K562 (cell line): Measurements from ENCODE around the gene MEDAG. TPM values are rescaled to one million over a fixed set of nuclear protein-coding genes. Genes with fewer than 3 reads are reported as not detected.

Experiments
- ATAC-seq: fragments of 200-7000 bp; cut with Tn5 transposase; 3 replicates; pipeline ENCODE4 v1.9.1; 2020; ENCODE audit warnings: moderate library complexity
- BruUV-seq: library from RNA; stranded (reverse); fragments of 400-500 nt; replicated peaks from 2 replicates; lab custom pipeline; 2021; lab: Mats Ljungman, UMichigan
- CTCF ChIA-PET: fragments of 300-600 bp; formaldehyde crosslinking; extraction: SDS; loops from one replicate; lab custom pipeline; 2021; ENCODE audit warnings: low intra/inter-chr PET ratio; lab: Yijun Ruan, JAX
- POLR2A ChIA-PET: fragments of 300-600, 350-650 bp; sonication (Branson Sonifier 250); formaldehyde crosslinking; extraction: SDS; loops from one replicate; lab custom pipeline; 2021; ENCODE audit warnings: antibody characterized with exemption, inconsistent platforms; lab: Yijun Ruan, JAX
- DNase-seq, 4 experiments: peaks; one replicate each; pipeline versions ENCODE4 v3.0.0 to v3.0.0-alpha.2; 2011 to 2018; ENCODE audit warnings: low spot score in 3 of 4, mixed read lengths in 3 of 4; ENCODE audit errors: extremely low read depth in 1 of 4
- FAIRE-seq: peaks from 2 replicates; lab custom pipeline; 2011; peaks lifted over from hg19 to GRCh38; lab: Jason Lieb, UNC
- H2AFZ ChIP-seq: 2 replicates; pipeline ENCODE4 v1.6.0; 2011; ENCODE audit warnings: low read depth, low read length, control low read depth, inconsistent platforms
- H3K27ac ChIP-seq: fragments of 200-600 bp; 3 replicates; pipeline ENCODE4 v1.8.0; 2011; ENCODE audit warnings: low read depth, mild to moderate bottlenecking, control low read depth, inconsistent platforms, low read length, moderate library complexity, mixed read lengths; ENCODE audit errors: extremely low read depth
- H3K27me3 ChIP-seq, 2 experiments: fragments of 300-600 bp in 1 of 2; 2 replicates in 1 of 2; 3 replicates in 1 of 2; pipeline versions ENCODE4 v1.6.0 to v1.8.0; 2011; ENCODE audit warnings: inconsistent platforms in 2 of 2, low read length in 2 of 2, mild to moderate bottlenecking in 1 of 2, mixed read lengths in 1 of 2, moderate library complexity in 1 of 2; ENCODE audit not compliant: control insufficient read depth in 2 of 2, insufficient read depth in 2 of 2
- H3K36me3 ChIP-seq: fragments of 300-600 bp; 3 replicates; pipeline ENCODE4 v1.8.0; 2011; ENCODE audit warnings: mild to moderate bottlenecking, low read length, inconsistent platforms; ENCODE audit not compliant: control insufficient read depth, insufficient read depth
- H3K4me1 ChIP-seq, 2 experiments: fragments of 200-600 bp in 1 of 2; replicated peaks in 1 of 2; 2 replicates in 1 of 2; 3 replicates in 1 of 2; pipeline versions ENCODE4 v1.5.1 to v1.8.0; 2011; ENCODE audit warnings: inconsistent platforms in 2 of 2, low read length in 2 of 2, mild to moderate bottlenecking in 1 of 2, mixed read lengths in 1 of 2, moderate library complexity in 1 of 2; ENCODE audit not compliant: control insufficient read depth in 2 of 2, insufficient read depth in 2 of 2
- H3K4me2 ChIP-seq: 2 replicates; pipeline ENCODE4 v1.6.1; 2011; ENCODE audit warnings: low read length, control low read depth, inconsistent platforms, mixed read lengths; ENCODE audit not compliant: insufficient read depth
- H3K4me3 ChIP-seq: fragments of 200-600 bp; sonication (generic), shearing (Covaris generic); 2 replicates; pipeline ENCODE4 v1.5.1; 2016; ENCODE audit warnings: control low read depth, inconsistent platforms
- H3K79me2 ChIP-seq: fragments of 200-600 bp; 3 replicates; pipeline ENCODE4 v1.8.0; 2011; ENCODE audit warnings: low read length, inconsistent platforms; ENCODE audit not compliant: control insufficient read depth, insufficient read depth
- H3K9ac ChIP-seq, 2 experiments: 2 replicates each; pipeline versions ENCODE4 v1.6.0 to v1.6.1; 2011; ENCODE audit warnings: low read depth in 2 of 2, low read length in 2 of 2, control low read depth in 1 of 2, inconsistent platforms in 1 of 2, mild to moderate bottlenecking in 1 of 2, mixed read lengths in 1 of 2; ENCODE audit not compliant: insufficient read depth in 1 of 2
- H3K9me1 ChIP-seq: one replicate; pipeline ENCODE4 v1.6.0; 2011; ENCODE audit warnings: inconsistent platforms, mild to moderate bottlenecking, low read length, moderate library complexity; ENCODE audit not compliant: control insufficient read depth, insufficient read depth
- H3K9me3 ChIP-seq: replicated peaks from 2 replicates; pipeline ENCODE4 v1.5.1; 2011; ENCODE audit warnings: low read depth, low read length, inconsistent platforms; ENCODE audit not compliant: control insufficient read depth, insufficient read depth
- H4K20me1 ChIP-seq: replicated peaks from 2 replicates; pipeline ENCODE4 v1.6.1; 2011; ENCODE audit warnings: low read length, inconsistent platforms, mixed read lengths; ENCODE audit not compliant: control insufficient read depth, insufficient read depth
- RAD51 ChIP-seq: fragments of 450-650 bp; IDR thresholded peaks from 2 replicates; pipeline ENCODE4 v1.7.1; 2016; ENCODE audit warnings: low read depth, mild to moderate bottlenecking, borderline replicate concordance
- RBM39 ChIP-seq: fragments of 200-400 bp; formaldehyde crosslinking; optimal IDR thresholded peaks from 2 replicates; pipeline ENCODE3; 2018; ENCODE audit warnings: low read depth, low read length
- ZNF121 ChIP-seq: sonication (generic); formaldehyde crosslinking; conservative IDR thresholded peaks from 2 replicates; pipeline ENCODE4 v1.8.0; 2022; ENCODE audit warnings: missing genetic modification reagents
- ZNF586 ChIP-seq: fragments of 450-650 bp; formaldehyde crosslinking; conservative IDR thresholded peaks from 2 replicates; pipeline ENCODE4 v1.4.0; 2020; ENCODE audit warnings: mild to moderate bottlenecking, moderate library complexity
- WGBS: fragments of 100-300 bp; shearing (Covaris generic); methylation state at CpG from one replicate; pipeline ENCODE4 v1.1.6; 2016; ENCODE audit warnings: low coverage, mixed read lengths; ENCODE audit not compliant: insufficient coverage; ENCODE audit errors: missing lambda C conversion rate; 5-methylcytosine and 5-hydroxymethylcytosine counted together
- in situ Hi-C: fragments of 300-500 bp; cut with MboI; formaldehyde crosslinking; loops from 4 replicates; pipeline ENCODE4 v1.15.0; 2018; ENCODE audit warnings: inconsistent platforms, mixed read lengths
- intact Hi-C: fragments of 100-400 bp; cut with micrococcal nuclease; formaldehyde crosslinking; loops from 2 replicates; pipeline ENCODE4 v1.14.2; 2022
- polyA plus RNA-seq, 8 experiments: library from polyadenylated mRNA; depleted of rRNA in 4 of 8; stranded (reverse) in 5 of 8; unstranded in 3 of 8; fragments of >200 nt; fragmentation: Nextera tagmentation in 2 of 8; fragmentation: Illumina TruSeq in 1 of 8; extraction: Ambion mirVana in 2 of 8; extraction: Trizol in 1 of 8; gene quantifications; 2 replicates each; pipeline versions ENCODE4 v1.2.1 to v1.2.3, GENCODE V29; 2011 to 2014; ENCODE audit warnings: inconsistent platforms in 1 of 8, missing spikeins in 1 of 8
- total RNA-seq, 7 experiments: library from RNA; depleted of rRNA in 6 of 7; stranded (reverse); fragments of >200 nt in 6 of 7; fragmentation: Illumina TruSeq in 2 of 7; extraction: Trizol in 2 of 7; gene quantifications; 2 replicates each; pipeline versions ENCODE4 v1.2.1 to v1.2.3, GENCODE V29; 2011 to 2021; ENCODE audit warnings: low replicate concordance in 1 of 7
- TF ChIP-seq, protein P1 (sequence below): fragments of 250-450 bp; sonication (Bioruptor Pico); IDR thresholded peaks from 2 replicates; pipeline ENCODE4 v1.8.0; 2021; ENCODE audit warnings: moderate library complexity, mild to moderate bottlenecking, inconsistent platforms
- TF ChIP-seq, protein P2 (sequence below): fragments of 450-650 bp; IDR thresholded peaks from 2 replicates; pipeline ENCODE4 v1.7.1; 2018; ENCODE audit warnings: mild to moderate bottlenecking, low read depth; ENCODE audit not compliant: partially characterized antibody
- TF ChIP-seq, protein P3 (sequence below): fragments of 450-650 bp; formaldehyde crosslinking; IDR thresholded peaks from 2 replicates; pipeline ENCODE4 v1.4.0; 2020; ENCODE audit warnings: mild to moderate bottlenecking
- TF ChIP-seq, protein P4 (sequence below): fragments of 450-650 bp; IDR thresholded peaks from 2 replicates; pipeline ENCODE4 v1.7.0; 2016; ENCODE audit warnings: borderline replicate concordance

Gene MEDAG
- total and polyA plus RNA-seq, 9 of the 15 experiments (the other 6 are each of a cell fraction or from before 2014, with no cell fraction given) = not detected

DNA sequence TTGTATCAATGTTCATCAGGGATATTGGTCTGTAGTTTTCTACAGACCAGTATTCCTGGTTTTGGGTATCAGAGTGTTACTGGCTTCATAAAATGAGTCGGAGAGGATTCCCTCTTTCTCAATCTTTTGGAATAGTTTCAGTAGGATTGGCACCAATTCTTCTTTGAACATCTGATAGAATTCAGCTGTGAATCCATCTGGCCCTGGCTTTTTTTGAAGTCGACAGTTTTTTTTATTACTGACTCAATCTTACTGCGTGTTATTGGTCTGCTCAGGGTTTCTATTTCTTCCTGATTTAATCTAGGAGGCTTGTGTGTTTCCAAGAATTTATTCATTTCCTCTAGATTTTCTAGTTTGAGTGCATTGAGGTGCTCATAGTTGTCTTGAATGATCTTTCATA is 37.8 kb downstream of the MEDAG start:
- WGBS = 0% methylated on average over 3 of the region's 3 CpGs
- Histone ChIP-seq H4K20me1 (no peaks in the 10 kb centered on the region), H3K79me2 (no peaks in the 10 kb centered on the region), H3K9me1 (no peaks in the 10 kb centered on the region), H3K4me2 (no peak overlapping the region), H3K9me3 (no peaks in the 10 kb centered on the region), H3K4me1 (no peaks in the 10 kb centered on the region), H2AFZ (no peak overlapping the region), H3K27ac (no peak overlapping the region), H3K9ac (no peak overlapping the region), H3K27me3 (no peaks in the 10 kb centered on the region), H3K4me3 (no peak overlapping the region), H3K36me3 (no peaks in the 10 kb centered on the region)
- intact Hi-C loops = no loop called here
- DNase-seq (no peak), ATAC-seq (no peak), FAIRE-seq (no peak)
- in situ Hi-C loops = no loop called here
- ChIA-PET POLR2A (no interaction called here), CTCF (no interaction called here)
- BruUV-seq = no TSS peak
- TF ChIP-seq, protein P1, sequence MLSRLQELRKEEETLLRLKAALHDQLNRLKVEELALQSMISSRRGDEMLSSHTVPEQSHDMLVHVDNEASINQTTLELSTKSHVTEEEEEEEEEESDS (CRISPR knock-in tag) = no peak
- no peak for TF ChIP-seq RAD51

DNA sequence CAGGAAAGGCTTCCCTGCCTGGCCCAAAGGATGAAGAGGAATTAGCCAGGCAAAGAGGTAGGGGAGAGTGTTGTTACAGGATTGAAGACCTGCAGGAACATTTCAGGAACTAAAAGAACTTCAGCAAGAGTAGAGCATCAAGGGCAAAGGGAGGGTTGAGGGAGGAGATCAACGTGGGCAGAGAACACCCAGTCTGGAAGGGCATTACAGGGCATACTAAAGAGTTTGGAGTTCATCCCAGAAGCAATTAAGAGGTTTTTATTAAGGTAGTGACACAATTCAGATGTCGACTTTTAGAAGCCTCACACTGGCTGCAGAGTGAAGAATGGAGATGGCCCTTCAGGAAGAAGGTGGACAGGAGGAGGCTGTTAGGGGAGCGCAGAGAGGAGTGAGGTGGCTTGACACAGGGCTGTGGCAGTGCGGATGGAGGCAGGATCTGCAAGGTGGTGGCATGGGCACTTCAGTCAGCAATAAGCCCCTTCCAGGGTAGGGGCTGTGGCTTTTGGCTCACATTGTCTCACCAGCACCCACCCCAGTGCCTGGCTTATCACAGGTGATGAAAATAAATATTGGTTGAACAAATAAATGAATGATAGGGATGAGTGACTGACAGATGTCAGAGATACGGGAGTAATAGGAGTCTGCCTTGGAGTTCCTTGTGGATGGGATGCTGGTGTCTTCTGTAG is 51.3 kb downstream of the MEDAG start:
- H2AFZ ChIP-seq = no peak overlapping the region
- no peaks in the 10 kb centered on the region; a peak in 1 of 5 replicates for H3K27me3 ChIP-seq
- DNase-seq = no peak
- no peak for FAIRE-seq
- intact Hi-C loops (no loop called here), in situ Hi-C loops (no loop called here)
- no peak overlapping the region for H3K27ac ChIP-seq
- POLR2A ChIA-PET = no interaction called here
- no peaks in the 10 kb centered on the region for H4K20me1 ChIP-seq
- no peak for ATAC-seq
- no peaks in the 10 kb centered on the region for H3K79me2 ChIP-seq
- BruUV-seq = no TSS peak
- no peak overlapping the region for H3K9ac ChIP-seq
- H3K4me3 ChIP-seq = no peak overlapping the region
- H3K36me3 ChIP-seq = no peaks in the 10 kb centered on the region
- H3K4me1 ChIP-seq = no peaks in the 10 kb centered on the region
- WGBS = 0% methylated on average over 3 of the region's 5 CpGs
- H3K4me2 ChIP-seq = no peak overlapping the region
- CTCF ChIA-PET = no interaction called here
- H3K9me1 ChIP-seq = no peaks in the 10 kb centered on the region
- no peaks in the 10 kb centered on the region for H3K9me3 ChIP-seq
- TF ChIP-seq RBM39 (no peak), ZNF121 (CRISPR knock-in tag) (no peak), ZNF586 (no peak)
- TF ChIP-seq, protein P2, sequence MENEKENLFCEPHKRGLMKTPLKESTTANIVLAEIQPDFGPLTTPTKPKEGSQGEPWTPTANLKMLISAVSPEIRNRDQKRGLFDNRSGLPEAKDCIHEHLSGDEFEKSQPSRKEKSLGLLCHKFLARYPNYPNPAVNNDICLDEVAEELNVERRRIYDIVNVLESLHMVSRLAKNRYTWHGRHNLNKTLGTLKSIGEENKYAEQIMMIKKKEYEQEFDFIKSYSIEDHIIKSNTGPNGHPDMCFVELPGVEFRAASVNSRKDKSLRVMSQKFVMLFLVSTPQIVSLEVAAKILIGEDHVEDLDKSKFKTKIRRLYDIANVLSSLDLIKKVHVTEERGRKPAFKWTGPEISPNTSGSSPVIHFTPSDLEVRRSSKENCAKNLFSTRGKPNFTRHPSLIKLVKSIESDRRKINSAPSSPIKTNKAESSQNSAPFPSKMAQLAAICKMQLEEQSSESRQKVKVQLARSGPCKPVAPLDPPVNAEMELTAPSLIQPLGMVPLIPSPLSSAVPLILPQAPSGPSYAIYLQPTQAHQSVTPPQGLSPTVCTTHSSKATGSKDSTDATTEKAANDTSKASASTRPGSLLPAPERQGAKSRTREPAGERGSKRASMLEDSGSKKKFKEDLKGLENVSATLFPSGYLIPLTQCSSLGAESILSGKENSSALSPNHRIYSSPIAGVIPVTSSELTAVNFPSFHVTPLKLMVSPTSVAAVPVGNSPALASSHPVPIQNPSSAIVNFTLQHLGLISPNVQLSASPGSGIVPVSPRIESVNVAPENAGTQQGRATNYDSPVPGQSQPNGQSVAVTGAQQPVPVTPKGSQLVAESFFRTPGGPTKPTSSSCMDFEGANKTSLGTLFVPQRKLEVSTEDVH = no peak
- TF ChIP-seq, protein P3, sequence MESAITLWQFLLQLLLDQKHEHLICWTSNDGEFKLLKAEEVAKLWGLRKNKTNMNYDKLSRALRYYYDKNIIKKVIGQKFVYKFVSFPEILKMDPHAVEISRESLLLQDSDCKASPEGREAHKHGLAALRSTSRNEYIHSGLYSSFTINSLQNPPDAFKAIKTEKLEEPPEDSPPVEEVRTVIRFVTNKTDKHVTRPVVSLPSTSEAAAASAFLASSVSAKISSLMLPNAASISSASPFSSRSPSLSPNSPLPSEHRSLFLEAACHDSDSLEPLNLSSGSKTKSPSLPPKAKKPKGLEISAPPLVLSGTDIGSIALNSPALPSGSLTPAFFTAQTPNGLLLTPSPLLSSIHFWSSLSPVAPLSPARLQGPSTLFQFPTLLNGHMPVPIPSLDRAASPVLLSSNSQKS = no peak
- TF ChIP-seq, protein P4, sequence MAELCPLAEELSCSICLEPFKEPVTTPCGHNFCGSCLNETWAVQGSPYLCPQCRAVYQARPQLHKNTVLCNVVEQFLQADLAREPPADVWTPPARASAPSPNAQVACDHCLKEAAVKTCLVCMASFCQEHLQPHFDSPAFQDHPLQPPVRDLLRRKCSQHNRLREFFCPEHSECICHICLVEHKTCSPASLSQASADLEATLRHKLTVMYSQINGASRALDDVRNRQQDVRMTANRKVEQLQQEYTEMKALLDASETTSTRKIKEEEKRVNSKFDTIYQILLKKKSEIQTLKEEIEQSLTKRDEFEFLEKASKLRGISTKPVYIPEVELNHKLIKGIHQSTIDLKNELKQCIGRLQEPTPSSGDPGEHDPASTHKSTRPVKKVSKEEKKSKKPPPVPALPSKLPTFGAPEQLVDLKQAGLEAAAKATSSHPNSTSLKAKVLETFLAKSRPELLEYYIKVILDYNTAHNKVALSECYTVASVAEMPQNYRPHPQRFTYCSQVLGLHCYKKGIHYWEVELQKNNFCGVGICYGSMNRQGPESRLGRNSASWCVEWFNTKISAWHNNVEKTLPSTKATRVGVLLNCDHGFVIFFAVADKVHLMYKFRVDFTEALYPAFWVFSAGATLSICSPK = no peak
